GM12878 (cell line): Measurements from ENCODE around the gene LIPM.

Experiments
- HCFC1 ChIP-seq: fragments of 150-350 bp; IDR thresholded peaks from 2 replicates; pipeline ENCODE4 v1.6.1; 2014; ENCODE audit warnings: low read length
- NFYB ChIP-seq: IDR thresholded peaks from 2 replicates; pipeline ENCODE4 v1.6.1; 2011; ENCODE audit warnings: low read depth, mild to moderate bottlenecking, low read length, improper control_type of control experiment, moderate library complexity; ENCODE audit not compliant: insufficient read depth

GRCh38 chr10:88756660-88757059 is 45.9 kb upstream of the LIPM start:
- TF ChIP-seq HCFC1: no peak
- TF ChIP-seq NFYB: no peak
